IMR-90 (cell line): ENCODE data around the gene EBF3. TPM values are rescaled to one million over a fixed set of nuclear protein-coding genes. Genes with fewer than 3 reads are reported as not detected.

Experiments
- ATAC-seq: fragments of 200-7000 bp; cut with Tn5 transposase; 2 replicates; pipeline ENCODE4 v1.9.1; 2020; ENCODE audit warnings: low read depth, mild to moderate bottlenecking, moderate library complexity
- BruUV-seq: library from RNA; stranded (reverse); fragments of 400-500 nt; replicated peaks from 2 replicates; lab custom pipeline; 2021; lab: Mats Ljungman, UMichigan
- CTCF ChIA-PET: fragments of 300-600 bp; formaldehyde crosslinking; extraction: SDS; loops from one replicate; lab custom pipeline; 2021; ENCODE audit warnings: antibody characterized with exemption; lab: Yijun Ruan, JAX
- POLR2A ChIA-PET: fragments of 300-600 bp; sonication (Branson Sonifier 250); formaldehyde crosslinking; loops from one replicate; lab custom pipeline; 2022; ENCODE audit warnings: antibody characterized with exemption; ENCODE audit not compliant: unreplicated experiment; lab: Charles Lee
- DNase-seq: peaks from one replicate; pipeline ENCODE4 v3.0.0; 2013
- H2AFZ ChIP-seq: replicated peaks from 2 replicates; pipeline ENCODE3; 2013; ENCODE audit warnings: low read length, mild to moderate bottlenecking; ENCODE audit not compliant: poor library complexity
- H2AK5ac ChIP-seq: 2 replicates; pipeline ENCODE4 v1.6.1; 2013; ENCODE audit warnings: low read depth, low read length, inconsistent platforms
- H2AK9ac ChIP-seq: replicated peaks from 2 replicates; pipeline ENCODE3; 2013; ENCODE audit warnings: mild to moderate bottlenecking, low read depth, low read length, moderate library complexity; ENCODE audit not compliant: poor library complexity
- H2BK120ac ChIP-seq: 2 replicates; pipeline ENCODE4 v1.6.1; 2013; ENCODE audit warnings: low read depth, low read length, inconsistent platforms
- H2BK15ac ChIP-seq: 3 replicates; pipeline ENCODE4 v1.6.1; 2013; ENCODE audit warnings: low read depth, low read length, inconsistent platforms
- H2BK20ac ChIP-seq: 2 replicates; pipeline ENCODE4 v1.6.1; 2013; ENCODE audit warnings: low read depth, mild to moderate bottlenecking, inconsistent platforms, low read length, moderate library complexity
- H2BK5ac ChIP-seq: 2 replicates; pipeline ENCODE4 v1.6.1; 2013; ENCODE audit warnings: mild to moderate bottlenecking, low read depth, low read length, inconsistent platforms; ENCODE audit not compliant: poor library complexity, severe bottlenecking
- H3K14ac ChIP-seq: replicated peaks from 2 replicates; pipeline ENCODE4 v1.6.1; 2013; ENCODE audit warnings: low read depth, low read length, inconsistent platforms
- H3K18ac ChIP-seq: 2 replicates; pipeline ENCODE4 v1.6.1; 2013; ENCODE audit warnings: low read depth, low read length, control low read depth
- H3K23ac ChIP-seq: 2 replicates; pipeline ENCODE4 v1.6.1; 2013; ENCODE audit warnings: low read depth, low read length, inconsistent platforms
- H3K27ac ChIP-seq: 2 replicates; pipeline ENCODE4 v1.5.1; 2013; ENCODE audit warnings: mild to moderate bottlenecking, control low read depth, low read length; ENCODE audit not compliant: insufficient read depth
- H3K27me3 ChIP-seq: 2 replicates; pipeline ENCODE4 v1.6.1; 2013; ENCODE audit warnings: low read length; ENCODE audit not compliant: control insufficient read depth, insufficient read depth
- H3K36me3 ChIP-seq: 2 replicates; pipeline ENCODE4 v1.6.1; 2013; ENCODE audit warnings: low read length, mixed read lengths; ENCODE audit not compliant: control insufficient read depth, insufficient read depth
- H3K4ac ChIP-seq: 2 replicates; pipeline ENCODE4 v1.6.1; 2013; ENCODE audit warnings: low read depth, low read length, inconsistent platforms
- H3K4me1 ChIP-seq: 2 replicates; pipeline ENCODE4 v1.6.1; 2013; ENCODE audit warnings: low read length, mixed read lengths; ENCODE audit not compliant: control insufficient read depth, insufficient read depth
- H3K4me2 ChIP-seq: 2 replicates; pipeline ENCODE4 v1.6.1; 2013; ENCODE audit warnings: low read depth, mild to moderate bottlenecking, control low read depth, low read length, moderate library complexity
- H3K4me3 ChIP-seq: 2 replicates; pipeline ENCODE4 v1.5.1; 2013; ENCODE audit warnings: low read depth, mild to moderate bottlenecking, control low read depth, low read length, moderate library complexity; ENCODE audit not compliant: insufficient read depth
- H3K56ac ChIP-seq: 2 replicates; pipeline ENCODE4 v1.6.1; 2013; ENCODE audit warnings: low read length, inconsistent platforms; ENCODE audit not compliant: insufficient read depth; ENCODE audit errors: extremely low read depth
- H3K79me1 ChIP-seq, 2 experiments: 2 replicates each; pipeline ENCODE4 v1.6.1; 2013; ENCODE audit warnings: low read length in 2 of 2, inconsistent platforms in 1 of 2, low read depth in 1 of 2
- H3K9ac ChIP-seq: 2 replicates; pipeline ENCODE4 v1.6.1; 2013; ENCODE audit warnings: low read depth, low read length, control low read depth
- H3K9me1 ChIP-seq: 2 replicates; pipeline ENCODE4 v1.6.1; 2013; ENCODE audit warnings: low read length, inconsistent platforms; ENCODE audit not compliant: insufficient read depth
- H3K9me3 ChIP-seq: 2 replicates; pipeline ENCODE4 v1.6.1; 2013; ENCODE audit warnings: low read length; ENCODE audit not compliant: control insufficient read depth, insufficient read depth
- H4K20me1 ChIP-seq: 2 replicates; pipeline ENCODE4 v1.6.1; 2013; ENCODE audit warnings: low read length, inconsistent platforms; ENCODE audit not compliant: insufficient read depth
- H4K5ac ChIP-seq: 2 replicates; pipeline ENCODE4 v1.6.1; 2013; ENCODE audit warnings: mild to moderate bottlenecking, low read depth, low read length, control low read depth
- H4K8ac ChIP-seq, 2 experiments: 2 replicates each; pipeline ENCODE4 v1.6.1; 2013; ENCODE audit warnings: low read depth in 2 of 2, low read length in 2 of 2, control low read depth in 1 of 2, inconsistent platforms in 1 of 2
- H4K91ac ChIP-seq: 2 replicates; pipeline ENCODE4 v1.6.1; 2013; ENCODE audit warnings: low read depth, low read length, inconsistent platforms; ENCODE audit not compliant: insufficient read depth
- BHLHE40 ChIP-seq: fragments of 150-350 bp; IDR thresholded peaks from 2 replicates; pipeline ENCODE4 v1.6.1; 2016; ENCODE audit warnings: mild to moderate bottlenecking, low read depth, low read length
- CTCF ChIP-seq: conservative IDR thresholded peaks from 2 replicates; pipeline ENCODE4 v1.5.1; 2012; ENCODE audit warnings: mild to moderate bottlenecking, low read depth, low read length, improper control_type of control experiment
- MXI1 ChIP-seq: IDR thresholded peaks from 2 replicates; pipeline ENCODE4 v1.6.1; 2012; ENCODE audit warnings: low read depth, mild to moderate bottlenecking, low read length, moderate library complexity, borderline replicate concordance
- WGBS, 2 experiments: methylation state at CpG; one replicate each; pipeline versions ENCODE4 v1.1.5 to v1.1.7; 2013; ENCODE audit warnings: missing lambda C conversion rate in 2 of 2; ENCODE audit not compliant: insufficient read length in 1 of 2; ENCODE audit errors: extremely low coverage in 2 of 2; 5-methylcytosine and 5-hydroxymethylcytosine counted together
- dilution Hi-C: fragments of 300-500 bp; cut with HindIII; formaldehyde crosslinking; loops from one replicate; pipeline ENCODE4 v1.14.3; 2018; ENCODE audit warnings: low sequenced_read_pairs; ENCODE audit not compliant: unreplicated experiment
- in situ Hi-C: fragments of 300-500 bp; cut with MboI; formaldehyde crosslinking; loops from 3 replicates; pipeline ENCODE4 v1.14.3; 2019; ENCODE audit warnings: low sequenced_read_pairs, inconsistent platforms, mixed read lengths
- intact Hi-C: fragments of 100-400 bp; cut with micrococcal nuclease; formaldehyde crosslinking; loops from 2 replicates; pipeline ENCODE4 v1.10.0; 2022
- polyA plus RNA-seq, 3 experiments: library from polyadenylated mRNA; depleted of rRNA; stranded (reverse); fragments of >200 nt; gene quantifications; 2 replicates each; pipeline ENCODE4 v1.2.3, GENCODE V29; 2012; ENCODE audit warnings: low replicate concordance in 1 of 3
- total RNA-seq: library from RNA; depleted of rRNA; stranded (reverse); fragments of >200 nt; gene quantifications from 2 replicates; pipeline ENCODE4 v1.2.3, GENCODE V29; 2012
- TF ChIP-seq, protein P1 (sequence below): fragments of 150-350 bp; IDR thresholded peaks from 2 replicates; pipeline ENCODE4 v1.6.1; 2017; ENCODE audit warnings: mild to moderate bottlenecking, antibody characterized with exemption, low read length, low read depth

Gene EBF3
- total and polyA plus RNA-seq, 2 of the 4 experiments (the other 2 are of a cell fraction): 0.36 to 0.70 TPM

DNA sequence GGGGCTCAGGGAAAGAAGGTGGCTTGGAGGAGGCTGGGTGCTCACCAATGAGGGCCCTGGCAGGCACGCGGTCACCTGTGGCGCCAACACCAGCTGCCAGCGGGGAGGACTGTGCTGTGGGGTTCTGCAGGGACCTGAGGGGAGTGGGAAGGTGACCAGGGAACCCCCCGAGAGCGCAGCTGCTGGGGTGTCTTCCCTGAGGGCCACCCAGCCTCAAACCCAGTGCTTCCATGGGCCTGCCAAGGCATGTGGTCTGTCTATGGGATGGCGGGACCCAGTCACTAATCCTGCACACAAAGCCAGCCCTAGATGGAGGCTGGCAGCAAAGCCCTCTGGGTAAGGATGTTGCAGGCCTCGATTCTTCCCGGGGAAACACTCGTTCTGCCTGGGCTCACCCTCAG, 117.1 kb downstream of the EBF3 start:
- TF ChIP-seq CTCF (no peak), MXI1 (no peak), BHLHE40 (no peak)
- TF ChIP-seq, protein P1, sequence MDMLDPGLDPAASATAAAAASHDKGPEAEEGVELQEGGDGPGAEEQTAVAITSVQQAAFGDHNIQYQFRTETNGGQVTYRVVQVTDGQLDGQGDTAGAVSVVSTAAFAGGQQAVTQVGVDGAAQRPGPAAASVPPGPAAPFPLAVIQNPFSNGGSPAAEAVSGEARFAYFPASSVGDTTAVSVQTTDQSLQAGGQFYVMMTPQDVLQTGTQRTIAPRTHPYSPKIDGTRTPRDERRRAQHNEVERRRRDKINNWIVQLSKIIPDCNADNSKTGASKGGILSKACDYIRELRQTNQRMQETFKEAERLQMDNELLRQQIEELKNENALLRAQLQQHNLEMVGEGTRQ: no peak
- Histone ChIP-seq H3K4me1 (no peaks in the 10 kb centered on the region), H3K4me2 (no peak overlapping the region), H2AK5ac (no peak overlapping the region), H3K36me3 (no peaks in the 10 kb centered on the region; the same call in 1 of the 2 replicates), H3K18ac (no peak overlapping the region), H3K79me1 (no peaks in the 10 kb centered on the region), H2AK9ac (no peak overlapping the region), H2BK15ac (no peak overlapping the region), H3K4me3 (no peak overlapping the region), H4K91ac (no peak overlapping the region), H3K9me1 (no peaks in the 10 kb centered on the region), H2BK20ac (no peak overlapping the region), H2BK120ac (no peak overlapping the region), H3K9ac (no peak overlapping the region), H3K27me3 (no peaks in the 10 kb centered on the region), H2AFZ (no peak overlapping the region), H3K14ac (no peak overlapping the region), H4K20me1 (no peaks in the 10 kb centered on the region), H4K8ac (no peak overlapping the region), H2BK5ac (no peak overlapping the region), H4K5ac (no peak overlapping the region), H3K56ac (no peak overlapping the region), H3K27ac (no peak overlapping the region), H3K4ac (no peak overlapping the region), H3K23ac (no peak overlapping the region), H3K9me3 (peaks cover 6% of the 10 kb centered on the region)
- no peak for DNase-seq
- no peak for ATAC-seq
- intact Hi-C loops: no loop called here
- BruUV-seq: no TSS peak
- ChIA-PET CTCF (no interaction called here), POLR2A (no interaction called here)
- in situ Hi-C loops: no loop called here
- WGBS, 2 experiments: no CpG with 5 or more reads among the region's 10 CpGs
- dilution Hi-C loops: no loop called here
